IgD-negative memory B cell (primary cell): ENCODE results near the gene CFAP210. TPM values are rescaled to one million over a fixed set of nuclear protein-coding genes. Genes with fewer than 3 reads are reported as not detected.

Experiments
- H3K27ac Mint-ChIP-seq, 3 donors: one replicate each; pipeline ENCODE4 v1.8.0; 2020 to 2022; ENCODE audit warnings: mild to moderate bottlenecking in 3 of 3, mixed read lengths in 3 of 3, moderate library complexity in 1 of 3
- H3K27me3 Mint-ChIP-seq: one replicate; pipeline ENCODE4 v1.8.0; 2021; ENCODE audit warnings: mixed read lengths
- H3K36me3 Mint-ChIP-seq: one replicate; pipeline ENCODE4 v1.8.0; 2020; ENCODE audit warnings: mild to moderate bottlenecking, mixed read lengths
- H3K4me1 Mint-ChIP-seq, 3 donors: one replicate each; pipeline ENCODE4 v1.8.0; 2020 to 2022; ENCODE audit warnings: mixed read lengths in 3 of 3, mild to moderate bottlenecking in 1 of 3
- H3K4me3 Mint-ChIP-seq, 4 donors: one replicate each; pipeline ENCODE4 v1.8.0; 2020 to 2022; ENCODE audit warnings: mild to moderate bottlenecking in 4 of 4, mixed read lengths in 4 of 4, moderate library complexity in 3 of 4
- H3K9me3 Mint-ChIP-seq, 3 donors: one replicate each; pipeline ENCODE4 v1.8.0; 2020 to 2021; ENCODE audit warnings: mixed read lengths in 3 of 3, mild to moderate bottlenecking in 1 of 3
- polyA plus RNA-seq: library from polyadenylated mRNA; unstranded; fragments of 300-500 nt; fragmentation: Illumina TruSeq; gene quantifications from one replicate; pipeline ENCODE4 v1.2.3, GENCODE V29; 2021

CFAP210 gene
- polyA plus RNA-seq, 1 donor from 2014 or later = not detected

DNA sequence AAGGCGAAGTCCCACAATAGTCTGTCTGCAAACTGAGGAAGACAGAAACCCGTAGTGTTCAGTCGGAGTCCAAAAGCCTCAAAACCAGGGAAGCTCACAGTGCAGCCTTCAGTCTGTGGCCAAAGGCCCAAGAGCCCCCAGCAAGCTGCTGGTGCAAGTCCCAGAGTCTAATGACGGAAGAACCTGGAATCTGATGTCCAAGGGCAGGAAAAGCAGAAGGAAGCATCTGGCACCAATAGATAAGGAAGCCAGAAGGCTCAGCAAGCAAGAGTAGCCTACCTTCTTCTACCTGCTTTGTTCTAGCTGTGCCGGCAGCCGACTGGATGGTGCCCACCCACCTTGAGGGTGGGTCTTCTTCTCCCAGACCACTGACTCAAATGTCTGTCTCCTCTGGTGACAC lies 21.8 kb downstream of the CFAP210 start:
- Mint-ChIP-seq H3K27me3 (peaks cover 8% of the 10 kb centered on the region), H3K27ac (no peak overlapping the region), H3K9me3 (no peaks in the 10 kb centered on the region), H3K4me1 (no peaks in the 10 kb centered on the region), H3K36me3 (peaks cover 5% of the 10 kb centered on the region), H3K4me3 (no peak overlapping the region)

DNA sequence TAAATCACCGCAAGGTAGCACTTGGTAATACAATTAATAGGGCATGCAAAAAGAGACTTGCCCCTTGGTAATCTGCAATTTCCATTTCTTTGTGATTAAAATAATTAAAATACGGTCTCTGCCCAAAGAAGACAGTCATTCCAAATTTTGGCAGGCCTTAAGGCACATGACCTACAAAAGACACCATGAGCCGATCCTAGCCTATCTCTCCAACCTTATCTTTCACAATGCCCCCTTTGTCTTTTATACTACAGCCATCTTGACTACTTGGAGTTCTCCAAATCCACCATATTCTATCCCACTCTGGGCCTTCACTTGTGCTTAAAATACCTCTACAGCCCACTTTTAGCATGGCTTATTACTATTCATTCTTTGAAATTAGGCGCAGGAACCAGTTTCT lies 23.3 kb downstream of the CFAP210 start:
- Mint-ChIP-seq H3K4me1 (no peaks in the 10 kb centered on the region), H3K36me3 (peaks cover 5% of the 10 kb centered on the region), H3K27me3 (peaks cover 8% of the 10 kb centered on the region), H3K27ac (no peak overlapping the region), H3K9me3 (no peaks in the 10 kb centered on the region), H3K4me3 (no peak overlapping the region)

DNA sequence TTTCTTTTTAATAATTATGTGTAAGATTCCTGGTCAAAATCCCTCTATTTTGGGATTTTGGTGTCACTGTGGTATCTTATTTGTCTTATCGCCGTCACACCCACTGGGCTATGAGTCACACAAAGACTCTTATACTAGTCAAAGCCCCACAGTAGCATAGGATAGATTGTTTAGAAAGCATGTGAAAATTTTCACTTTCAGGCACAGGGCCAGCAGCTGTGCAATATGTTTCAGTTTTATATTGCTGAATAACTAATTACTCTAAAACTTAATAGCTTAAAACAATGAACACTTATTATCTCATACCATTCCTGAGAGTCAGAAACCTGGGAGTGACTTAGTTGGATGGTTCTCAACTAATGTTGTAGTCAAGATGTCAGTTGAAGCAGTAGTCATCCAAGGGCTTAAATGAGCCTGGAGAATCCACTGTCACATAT lies 24.0 kb downstream of the CFAP210 start:
- H3K4me1 Mint-ChIP-seq = no peaks in the 10 kb centered on the region
- H3K27ac Mint-ChIP-seq = no peak overlapping the region
- H3K36me3 Mint-ChIP-seq = peaks cover 5% of the 10 kb centered on the region
- H3K9me3 Mint-ChIP-seq = no peaks in the 10 kb centered on the region
- peaks cover 8% of the 10 kb centered on the region for H3K27me3 Mint-ChIP-seq
- H3K4me3 Mint-ChIP-seq = no peak overlapping the region

DNA sequence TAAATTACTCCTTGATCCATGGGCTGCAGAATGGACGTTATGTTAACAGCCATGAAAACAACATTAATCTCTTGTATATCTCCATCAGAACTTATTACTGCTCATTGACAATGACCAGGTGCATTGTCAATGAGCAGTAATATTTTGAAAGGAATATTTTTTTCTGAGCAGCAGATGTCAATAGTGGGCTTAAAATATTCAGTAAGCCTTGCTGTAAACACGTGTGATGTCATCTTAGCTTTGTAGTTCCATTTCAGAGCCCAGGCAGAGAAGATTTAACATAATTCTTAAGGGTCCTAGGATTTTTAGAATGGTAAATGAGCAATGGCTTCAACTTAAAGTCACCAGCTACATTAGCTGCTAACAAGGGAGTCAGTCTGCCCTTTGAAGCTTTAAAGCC lies 26.6 kb downstream of the CFAP210 start:
- Mint-ChIP-seq H3K27me3 (peaks cover 5% of the 10 kb centered on the region), H3K4me1 (no peaks in the 10 kb centered on the region), H3K27ac (no peak overlapping the region), H3K4me3 (no peak overlapping the region), H3K36me3 (peaks cover 5% of the 10 kb centered on the region), H3K9me3 (peaks cover 0 to 2% (median 0%) of the 10 kb centered on the region in 3 donors)

DNA sequence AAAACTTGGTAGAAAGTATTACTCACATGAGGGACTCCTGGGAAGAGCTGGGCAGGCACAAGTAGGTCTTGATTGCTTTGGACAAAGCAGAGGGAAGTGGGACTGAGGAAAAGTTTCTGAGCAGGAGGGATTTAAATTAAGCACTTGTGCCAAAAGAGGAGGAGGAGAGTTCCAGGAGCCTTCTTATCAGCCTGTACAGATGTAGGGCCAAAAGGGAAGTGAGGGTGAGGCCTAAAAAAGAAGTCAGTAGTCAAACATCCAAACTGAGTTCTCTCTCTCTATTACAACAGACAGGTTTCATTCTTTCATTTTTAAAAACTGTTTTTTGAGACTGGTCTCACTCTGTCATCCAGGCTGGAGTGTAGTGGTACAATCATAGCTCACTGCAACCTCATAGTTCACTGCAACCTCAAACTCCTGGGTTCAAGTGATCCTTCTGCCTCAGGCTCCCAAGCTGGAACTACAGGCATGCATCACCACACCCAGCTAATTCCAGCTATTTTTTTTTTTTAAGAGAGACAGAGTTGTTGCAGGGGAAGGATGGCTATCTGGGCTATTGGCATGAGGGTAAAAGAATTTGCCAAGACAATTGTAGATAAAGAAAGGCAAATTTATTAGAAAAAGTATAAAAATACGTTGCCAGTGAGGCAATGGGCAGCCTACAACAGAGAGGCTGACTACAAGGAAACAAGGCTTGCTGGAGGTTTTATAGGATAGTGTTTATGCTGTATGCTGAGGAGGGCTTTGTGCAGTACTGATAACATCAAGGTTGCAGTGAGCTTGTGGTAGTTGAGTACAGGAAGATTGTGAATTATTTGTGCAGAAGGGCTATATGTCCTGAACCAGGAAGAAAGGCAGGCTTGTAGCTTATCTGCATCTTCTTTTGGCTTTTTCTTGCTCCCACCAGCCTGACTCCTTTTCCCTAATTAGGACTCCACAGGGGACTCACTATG lies 29.0 kb downstream of the CFAP210 start:
- Mint-ChIP-seq H3K4me1 (peaks cover 0 to 5% (median 4%) of the 10 kb centered on the region in 3 donors), H3K27ac (no peak overlapping the region), H3K4me3 (no peak overlapping the region), H3K27me3 (peaks cover 8% of the 10 kb centered on the region), H3K9me3 (peaks cover 0 to 2% (median 0%) of the 10 kb centered on the region in 3 donors), H3K36me3 (peaks cover 1% of the 10 kb centered on the region)

DNA sequence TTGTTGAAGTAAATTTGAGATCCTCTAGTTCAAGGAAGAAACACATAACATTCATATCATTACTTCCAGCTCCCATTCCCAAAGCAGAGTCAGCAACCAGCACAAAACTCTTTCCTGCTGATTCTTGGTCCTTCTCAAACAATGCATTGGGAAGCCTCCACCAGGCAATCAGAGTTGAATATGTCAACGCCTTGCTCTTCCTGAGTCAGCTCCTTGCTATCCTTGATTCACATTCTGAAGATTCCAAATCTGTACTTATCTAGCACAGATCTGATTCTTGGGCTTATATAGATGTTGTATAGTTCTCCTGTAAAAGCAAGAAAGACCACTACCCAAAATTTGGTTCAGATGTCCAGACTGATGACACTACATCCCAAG lies 29.6 kb downstream of the CFAP210 start:
- Mint-ChIP-seq H3K9me3 (peaks cover 0 to 2% (median 0%) of the 10 kb centered on the region in 3 donors), H3K27ac (no peak overlapping the region), H3K27me3 (peaks cover 8% of the 10 kb centered on the region), H3K4me3 (no peak overlapping the region), H3K4me1 (peaks cover 3 to 8% (median 7%) of the 10 kb centered on the region in 3 donors), H3K36me3 (peaks cover 1% of the 10 kb centered on the region)

DNA sequence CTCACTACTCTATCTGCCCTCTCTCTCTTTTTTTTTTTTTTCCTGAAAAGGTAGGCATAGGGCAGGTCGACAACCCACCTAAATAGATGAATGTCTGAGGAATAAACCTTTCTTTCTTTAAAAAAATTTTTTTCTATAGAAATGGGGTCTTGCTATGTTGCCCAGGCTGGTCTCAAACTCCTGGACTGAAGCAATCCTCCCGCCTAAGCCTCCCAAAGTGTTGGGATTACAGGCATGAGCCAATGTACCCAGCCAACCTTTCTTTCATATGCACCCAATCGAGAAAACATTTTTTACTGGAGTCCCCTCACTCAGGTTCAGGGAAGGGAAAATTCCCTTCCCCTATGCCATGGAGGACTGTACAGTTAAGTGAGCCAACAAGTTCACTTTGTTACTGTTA lies 31.0 kb downstream of the CFAP210 start:
- Mint-ChIP-seq H3K4me3 (no peak overlapping the region), H3K4me1 (peaks cover 13 to 16% (median 15%) of the 10 kb centered on the region in 3 donors), H3K9me3 (peaks cover 1 to 5% (median 3%) of the 10 kb centered on the region in 3 donors), H3K36me3 (peaks cover 2% of the 10 kb centered on the region), H3K27me3 (peaks cover 8% of the 10 kb centered on the region), H3K27ac (no peak overlapping the region)

DNA sequence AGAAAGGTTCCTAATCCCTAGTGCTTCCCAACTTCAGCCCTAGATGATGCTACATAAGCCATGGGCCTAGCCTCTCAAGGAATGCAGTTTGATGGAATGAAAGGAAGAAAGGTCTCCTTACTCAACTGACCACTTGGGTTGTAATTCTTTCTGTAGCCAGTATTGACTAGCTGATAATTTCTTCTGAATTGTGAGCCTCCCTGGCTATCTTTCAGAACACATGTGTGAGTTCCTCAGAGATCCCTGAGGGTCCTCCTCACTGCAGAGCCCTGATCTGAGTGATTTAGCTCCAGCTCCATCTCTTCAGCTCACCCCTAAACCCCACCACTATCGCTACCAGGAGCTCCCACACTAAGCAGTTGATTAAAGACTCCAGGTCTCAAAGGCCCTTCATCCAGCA lies 31.5 kb downstream of the CFAP210 start:
- Mint-ChIP-seq H3K36me3 (peaks cover 2% of the 10 kb centered on the region), H3K27ac (no peak overlapping the region), H3K4me3 (no peak overlapping the region), H3K9me3 (peaks cover 1 to 5% (median 3%) of the 10 kb centered on the region in 3 donors), H3K4me1 (peaks cover 13 to 16% (median 15%) of the 10 kb centered on the region in 3 donors), H3K27me3 (peaks cover 8% of the 10 kb centered on the region)

DNA sequence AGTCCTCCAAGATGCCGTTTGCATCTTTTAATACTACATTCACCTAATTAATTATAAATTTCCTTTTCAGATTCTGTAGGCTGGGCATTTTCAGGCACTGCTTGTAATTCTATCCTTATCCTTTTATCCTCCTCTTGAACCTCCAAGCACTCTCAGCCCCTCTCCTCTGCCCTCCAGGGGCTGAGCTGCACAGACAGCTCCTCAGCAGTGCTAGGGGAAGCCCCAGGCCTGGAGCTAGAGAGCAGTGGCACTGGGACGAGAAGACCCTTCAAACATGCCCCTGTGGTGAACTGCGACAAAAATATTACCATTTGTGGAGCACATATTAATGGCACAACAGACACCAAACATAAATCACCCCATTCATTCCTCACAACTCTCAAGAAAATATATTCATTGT lies 32.9 kb downstream of the CFAP210 start:
- peaks cover 2% of the 10 kb centered on the region for H3K36me3 Mint-ChIP-seq
- H3K4me1 Mint-ChIP-seq = peaks cover 13 to 16% (median 15%) of the 10 kb centered on the region in 3 donors
- peaks cover 8% of the 10 kb centered on the region for H3K27me3 Mint-ChIP-seq
- H3K27ac Mint-ChIP-seq = no peak overlapping the region
- H3K9me3 Mint-ChIP-seq = peaks cover 1 to 5% (median 3%) of the 10 kb centered on the region in 3 donors
- H3K4me3 Mint-ChIP-seq = peak overlapping the region in 1 of 4 donors; percentile 61

DNA sequence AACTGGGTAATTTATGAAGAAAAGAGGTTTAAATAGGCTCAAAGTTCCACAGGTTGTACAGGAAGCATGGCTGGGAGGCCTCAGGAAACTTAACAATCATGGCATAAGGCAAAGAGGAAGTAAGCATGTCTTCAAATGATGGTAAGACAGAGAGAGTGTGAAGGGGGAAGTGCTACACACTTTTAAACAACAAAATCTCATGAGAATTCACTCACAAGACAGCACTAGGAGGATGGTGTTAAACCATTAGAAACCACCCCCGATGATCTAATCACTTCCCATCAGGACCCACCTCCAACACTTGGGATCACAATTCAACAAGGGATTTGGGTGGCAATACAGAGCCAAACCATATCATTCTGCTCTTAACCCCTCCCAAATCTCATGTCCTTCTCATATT lies 34.9 kb downstream of the CFAP210 start:
- peaks cover 13 to 16% (median 15%) of the 10 kb centered on the region in 3 donors for H3K4me1 Mint-ChIP-seq
- peaks cover 1 to 5% (median 3%) of the 10 kb centered on the region in 3 donors for H3K9me3 Mint-ChIP-seq
- peak overlapping the region in 1 of 3 donors; percentile 6 for H3K27ac Mint-ChIP-seq

DNA sequence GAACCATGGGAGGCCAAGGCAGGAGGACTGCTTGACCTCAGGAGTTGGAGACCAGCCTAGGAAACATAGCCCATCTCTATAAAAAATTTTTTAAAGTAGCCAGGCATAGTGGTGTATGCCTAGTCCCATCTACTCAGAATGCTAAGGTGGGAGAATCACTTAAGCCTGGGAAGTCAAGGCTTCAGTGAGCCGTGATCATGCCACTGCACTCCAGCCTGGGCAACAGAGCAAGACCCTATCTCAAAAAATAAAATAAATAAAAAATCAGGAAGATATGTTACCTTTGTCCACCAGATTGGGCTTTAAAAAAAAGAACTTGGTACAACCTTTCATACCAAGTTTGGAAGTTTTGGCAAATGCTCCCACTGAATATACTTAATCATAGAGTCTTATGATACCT lies 35.3 kb downstream of the CFAP210 start:
- Mint-ChIP-seq H3K27ac (peak overlapping the region in 1 of 3 donors; percentile 6), H3K36me3 (peaks cover 2% of the 10 kb centered on the region), H3K4me1 (peaks cover 13 to 16% (median 15%) of the 10 kb centered on the region in 3 donors), H3K27me3 (peaks cover 9% of the 10 kb centered on the region), H3K9me3 (peaks cover 1 to 5% (median 3%) of the 10 kb centered on the region in 3 donors), H3K4me3 (no peak overlapping the region)

More for the DNA sequence above, 34.9 kb downstream of the CFAP210 start:
- H3K27me3 Mint-ChIP-seq = peaks cover 9% of the 10 kb centered on the region
- H3K4me3 Mint-ChIP-seq = peak overlapping the region in 1 of 4 donors; percentile 33
- peaks cover 2% of the 10 kb centered on the region for H3K36me3 Mint-ChIP-seq

DNA sequence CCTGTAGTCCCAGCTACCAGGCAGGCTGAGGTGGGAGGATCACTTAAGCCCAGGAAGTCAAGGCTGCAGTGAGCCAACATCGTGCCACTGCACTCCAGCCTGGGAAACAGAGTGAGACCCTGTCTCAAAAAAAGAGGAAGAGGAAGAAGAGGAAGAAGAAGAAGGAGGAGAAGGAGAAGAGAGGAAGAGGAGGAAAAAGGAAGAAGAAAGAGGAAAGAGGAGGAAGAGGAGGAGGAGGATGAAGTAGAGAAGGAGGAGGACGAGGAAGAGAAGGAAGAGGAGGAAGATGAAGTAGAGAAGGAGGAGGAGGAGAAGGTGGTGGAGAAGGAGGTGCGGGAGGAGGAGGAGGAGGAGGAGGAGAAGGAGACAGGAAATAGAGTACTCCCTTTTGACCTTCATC lies 38.0 kb downstream of the CFAP210 start:
- Mint-ChIP-seq H3K4me1 (peaks cover 10 to 13% (median 12%) of the 10 kb centered on the region in 3 donors), H3K36me3 (peaks cover 2% of the 10 kb centered on the region), H3K27me3 (peaks cover 2% of the 10 kb centered on the region), H3K9me3 (peaks cover 1 to 3% (median 3%) of the 10 kb centered on the region in 3 donors), H3K4me3 (no peak overlapping the region), H3K27ac (no peak overlapping the region)

DNA sequence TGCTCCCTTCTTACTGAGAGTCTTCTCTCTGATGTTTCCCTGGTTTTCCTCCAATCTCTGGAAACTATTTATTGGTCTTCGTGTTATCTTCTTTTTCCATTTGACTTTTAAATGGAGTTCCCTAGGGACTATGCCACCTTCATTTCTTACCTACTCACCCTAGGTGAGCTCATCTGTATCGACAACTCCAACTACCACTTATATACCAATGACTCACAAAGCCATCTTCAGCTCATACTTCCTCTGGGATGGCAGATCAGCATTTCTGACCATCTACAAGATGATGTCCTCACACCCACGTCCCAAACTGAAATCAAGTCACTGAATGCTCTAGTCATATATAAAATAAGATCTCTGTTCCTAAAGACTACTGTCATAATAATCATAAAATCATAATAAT lies 40.6 kb downstream of the CFAP210 start:
- Mint-ChIP-seq H3K4me1 (peaks cover 0 to 3% (median 3%) of the 10 kb centered on the region in 3 donors), H3K27ac (no peak overlapping the region), H3K27me3 (peaks cover 3% of the 10 kb centered on the region), H3K9me3 (peaks cover 1 to 3% (median 3%) of the 10 kb centered on the region in 3 donors), H3K36me3 (no peaks in the 10 kb centered on the region), H3K4me3 (peak overlapping the region in 1 of 4 donors; percentile 19)

DNA sequence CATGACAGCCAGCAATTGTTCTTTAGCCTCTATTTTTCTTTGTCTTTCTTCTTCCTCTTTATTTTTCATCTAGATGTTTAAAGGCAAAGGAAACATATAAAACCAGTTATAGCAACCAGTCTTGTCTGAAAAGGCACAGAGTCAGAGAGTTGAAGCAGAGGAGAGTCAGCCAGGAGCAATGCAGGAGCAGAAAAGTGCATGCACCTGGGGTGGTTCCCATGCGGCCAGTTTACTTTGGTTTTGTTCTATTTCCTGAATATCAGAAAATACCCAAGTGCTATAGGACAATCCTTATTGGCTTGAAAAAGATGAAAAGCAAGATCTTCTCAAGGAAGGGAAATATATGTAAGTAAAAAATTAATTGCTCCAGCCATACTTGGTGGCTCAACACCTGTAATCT lies 44.9 kb downstream of the CFAP210 start:
- H3K36me3 Mint-ChIP-seq = no peaks in the 10 kb centered on the region
- no peak overlapping the region for H3K27ac Mint-ChIP-seq
- H3K27me3 Mint-ChIP-seq = peaks cover 1% of the 10 kb centered on the region
- no peaks in the 10 kb centered on the region for H3K4me1 Mint-ChIP-seq
- no peaks in the 10 kb centered on the region for H3K9me3 Mint-ChIP-seq
- H3K4me3 Mint-ChIP-seq = no peak overlapping the region

DNA sequence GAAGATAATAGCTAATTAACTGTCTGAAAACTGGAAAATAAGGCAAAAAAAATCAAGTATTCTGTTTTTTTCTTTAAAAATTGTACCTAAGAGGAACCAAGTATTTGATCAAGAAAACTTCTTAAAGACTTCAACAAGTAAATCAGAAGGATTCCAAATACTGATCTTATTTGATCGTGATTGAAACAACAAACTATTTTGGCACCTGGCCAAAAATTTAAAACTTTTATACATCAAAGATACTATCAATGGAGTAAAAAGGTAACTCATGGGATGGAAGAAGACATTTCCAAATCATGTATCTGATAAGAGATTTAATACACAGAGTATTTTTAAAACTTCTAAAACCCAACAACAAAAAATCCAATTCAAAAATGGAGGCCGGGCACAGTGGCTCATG lies 46.7 kb downstream of the CFAP210 start:
- Mint-ChIP-seq H3K27me3 (peaks cover 1% of the 10 kb centered on the region), H3K27ac (no peak overlapping the region), H3K4me3 (no peak overlapping the region), H3K36me3 (no peaks in the 10 kb centered on the region), H3K4me1 (peaks cover 0 to 2% (median 0%) of the 10 kb centered on the region in 3 donors), H3K9me3 (peaks cover 0 to 2% (median 0%) of the 10 kb centered on the region in 3 donors)
